Ishikawa (cell line): ENCODE measurements around the gene PAXX.

Experiments
- CEBPB ChIP-seq: IDR thresholded peaks from 2 replicates; pipeline ENCODE4 v1.6.1; 2012
- CREB1 ChIP-seq: IDR thresholded peaks from 2 replicates; pipeline ENCODE4 v1.6.1; 2012; ENCODE audit warnings: low read depth
- EGR1 ChIP-seq: IDR thresholded peaks from 2 replicates; pipeline ENCODE4 v1.6.1; 2012
- EP300 ChIP-seq: IDR thresholded peaks from 2 replicates; pipeline ENCODE4 v1.6.1; 2012; ENCODE audit warnings: borderline replicate concordance
- FOXM1 ChIP-seq: IDR thresholded peaks from 2 replicates; pipeline ENCODE4 v1.6.1; 2012; ENCODE audit warnings: low read depth, borderline replicate concordance
- MAX ChIP-seq: IDR thresholded peaks from 2 replicates; pipeline ENCODE4 v1.6.1; 2012
- NFIC ChIP-seq: IDR thresholded peaks from 2 replicates; pipeline ENCODE4 v1.6.1; 2012
- RAD21 ChIP-seq: IDR thresholded peaks from 2 replicates; pipeline ENCODE4 v1.6.1; 2012; ENCODE audit warnings: low read depth
- REST ChIP-seq: IDR thresholded peaks from 2 replicates; pipeline ENCODE4 v1.6.1; 2012; ENCODE audit warnings: low read depth, mild to moderate bottlenecking
- TAF1 ChIP-seq: IDR thresholded peaks from 2 replicates; pipeline ENCODE4 v1.6.1; 2012; ENCODE audit warnings: low read depth, mild to moderate bottlenecking
- TCF12 ChIP-seq: IDR thresholded peaks from 2 replicates; pipeline ENCODE4 v1.6.1; 2012; ENCODE audit warnings: low read depth
- TEAD4 ChIP-seq: IDR thresholded peaks from 2 replicates; pipeline ENCODE4 v1.6.1; 2012
- USF1 ChIP-seq: IDR thresholded peaks from 2 replicates; pipeline ENCODE4 v1.6.1; 2012
- YY1 ChIP-seq: IDR thresholded peaks from 2 replicates; pipeline ENCODE4 v1.6.1; 2012; ENCODE audit warnings: low read depth
- ZBTB7A ChIP-seq: IDR thresholded peaks from 2 replicates; pipeline ENCODE4 v1.6.1; 2012; ENCODE audit warnings: low read depth

Gene PAXX

GRCh38 chr9:136953771-136954269 lies 38.4 kb upstream of the PAXX start:
- TF ChIP-seq YY1 (no peak), CREB1 (no peak), TEAD4 (no peak), TAF1 (no peak), ZBTB7A (no peak), TCF12 (no peak), FOXM1 (no peak), MAX (no peak), EP300 (no peak), NFIC (no peak), REST (no peak), CEBPB (no peak), USF1 (no peak), RAD21 (no peak), EGR1 (no peak)

DNA sequence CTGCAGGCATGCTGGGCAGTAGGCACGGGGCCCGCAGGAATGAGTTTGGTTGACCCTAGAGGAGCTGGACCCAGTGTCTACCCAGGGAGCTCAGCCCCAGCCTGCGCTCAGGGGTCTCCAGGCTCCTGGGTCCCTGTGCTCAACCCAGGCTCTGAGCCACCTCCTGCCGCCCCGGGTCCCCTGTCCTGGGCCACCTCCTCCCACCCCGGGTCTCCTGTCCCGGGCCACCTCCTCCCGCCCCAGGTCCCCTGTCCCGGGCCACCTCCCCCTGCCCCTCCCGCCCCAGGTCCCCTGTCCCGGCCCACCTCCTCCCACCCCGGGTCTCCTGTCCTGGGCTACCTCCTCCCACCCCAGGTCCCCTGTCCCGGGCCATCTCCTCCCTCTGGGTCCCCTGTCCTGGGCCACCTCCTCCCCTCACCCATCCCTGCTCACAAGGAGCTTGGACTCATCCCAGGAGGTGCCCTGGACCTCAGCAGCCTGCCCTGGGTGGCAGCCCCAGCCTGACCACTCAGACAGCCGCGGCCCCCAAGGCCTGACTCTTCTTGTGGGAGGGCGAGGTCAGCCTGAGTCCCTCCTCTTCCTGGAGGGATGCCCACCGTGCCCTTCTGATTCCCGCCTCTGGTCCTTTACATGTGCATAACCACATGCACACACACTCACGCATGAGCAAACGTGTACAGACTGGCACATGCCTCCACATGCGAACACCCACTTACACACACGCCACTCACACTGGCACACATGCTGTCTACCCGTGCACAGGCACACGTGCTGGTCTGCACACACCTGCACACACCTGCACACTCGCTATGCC lies 37.7 kb upstream of the PAXX start:
- no peak for TF ChIP-seq EGR1
- no peak for TF ChIP-seq EP300
- TF ChIP-seq TEAD4, result no peak
- TF ChIP-seq TCF12, result no peak
- no peak for TF ChIP-seq FOXM1
- no peak for TF ChIP-seq MAX
- no peak for TF ChIP-seq CREB1
- TF ChIP-seq YY1, result no peak
- no peak for TF ChIP-seq ZBTB7A
- no peak for TF ChIP-seq CEBPB
- no peak for TF ChIP-seq TAF1
- no peak for TF ChIP-seq USF1
- no peak for TF ChIP-seq RAD21
- no peak for TF ChIP-seq REST
- TF ChIP-seq NFIC, result no peak

- TF ChIP-seq MAX (no peak), YY1 (no peak), CREB1 (no peak), EGR1 (no peak), NFIC (no peak), EP300 (no peak), ZBTB7A (no peak), CEBPB (no peak), FOXM1 (no peak), RAD21 (no peak), REST (no peak), USF1 (no peak), TEAD4 (no peak), TCF12 (no peak), TAF1 (no peak)
These were observed 36.9 kb upstream of the PAXX start for GRCh38 chr9:136955202-136955942.
